HCT116 (cell line): Measurements from ENCODE around the gene CPNE9. TPM values are rescaled to one million over a fixed set of nuclear protein-coding genes. Genes with fewer than 3 reads are reported as not detected.

ENCODE experiments used
- ATAC-seq: fragments of 200-7000 bp; cut with Tn5 transposase; 2 replicates; pipeline ENCODE4 v1.9.1; 2020; ENCODE audit warnings: mild to moderate bottlenecking, moderate library complexity
- BruUV-seq: library from RNA; stranded (reverse); fragments of 400-500 nt; replicated peaks from 2 replicates; lab custom pipeline; 2021; lab: Mats Ljungman, UMichigan
- CTCF ChIA-PET: fragments of 300-600 bp; sonication (Branson Sonifier 250); formaldehyde crosslinking; loops from one replicate; lab custom pipeline; 2021; ENCODE audit warnings: antibody characterized with exemption; lab: Charles Lee
- POLR2A ChIA-PET: fragments of 300-600, 350-600 bp; sonication (Branson Sonifier 250); formaldehyde crosslinking; loops from one replicate; lab custom pipeline; 2021; ENCODE audit warnings: antibody characterized with exemption; lab: Charles Lee
- RAD21 ChIA-PET, 2 experiments: fragments of 300-600 bp; sonication (Branson Sonifier 250); formaldehyde crosslinking; loops; one replicate each; lab custom pipeline; 2023; ENCODE audit warnings: low total read pairs in 2 of 2; ENCODE audit not compliant: uncharacterized antibody in 2 of 2, unreplicated experiment in 2 of 2, low non-redundant PET in 1 of 2; lab: Charles Lee
- DNase-seq: peaks from one replicate; pipeline ENCODE4 v3.0.0-alpha.2; 2010; ENCODE audit warnings: low read depth, low spot score
- H2AFZ ChIP-seq: fragments of 200-600 bp; shearing (Covaris generic), sonication (generic); 2 replicates; pipeline ENCODE4 v1.6.1; 2017; ENCODE audit warnings: low read depth, mixed run types, mixed read lengths, antibody characterized with exemption, low read length; ENCODE audit not compliant: poor library complexity, severe bottlenecking
- H3K27ac ChIP-seq: 2 replicates; pipeline ENCODE4 v1.5.1; 2012; ENCODE audit warnings: low read depth, low read length
- H3K27me3 ChIP-seq: fragments of 200-600 bp; sonication (generic); 2 replicates; pipeline ENCODE4 v1.6.1; 2016; ENCODE audit warnings: mixed run types, low read length, mixed read lengths; ENCODE audit not compliant: insufficient read depth
- H3K36me3 ChIP-seq, 2 experiments: fragments of 200-500 bp in 1 of 2; fragments of 200-600 bp in 1 of 2; sonication (Bioruptor generic) in 1 of 2; sonication (generic) in 1 of 2; 2 replicates each; pipeline versions ENCODE4 v1.5.1 to v1.6.1; 2014 to 2016; ENCODE audit warnings: low read length in 2 of 2, inconsistent platforms in 1 of 2, mixed read lengths in 1 of 2, mixed run types in 1 of 2; ENCODE audit not compliant: insufficient read depth in 2 of 2, control insufficient read depth in 1 of 2
- H3K4me1 ChIP-seq, 2 experiments: fragments of 200-600 bp in 1 of 2; sonication (generic) in 1 of 2; 2 replicates each; pipeline versions ENCODE4 v1.5.1 to v1.6.1; 2012 to 2017; ENCODE audit warnings: low read length in 2 of 2, inconsistent platforms in 1 of 2, mild to moderate bottlenecking in 1 of 2, mixed read lengths in 1 of 2, mixed run types in 1 of 2, moderate library complexity in 1 of 2; ENCODE audit not compliant: insufficient read depth in 2 of 2, control insufficient read depth in 1 of 2
- H3K4me2 ChIP-seq: fragments of 200-600 bp; sonication (generic); 2 replicates; pipeline ENCODE4 v1.6.1; 2017; ENCODE audit warnings: mixed run types, low read length, mixed read lengths
- H3K4me3 ChIP-seq, 2 experiments: fragments of 200-600 bp in 1 of 2; sonication (generic) in 1 of 2; replicated peaks in 1 of 2; 2 replicates each; pipeline ENCODE4 v1.5.1; 2011 to 2016; ENCODE audit warnings: low read length in 2 of 2, control low read depth in 1 of 2, low read depth in 1 of 2, mild to moderate bottlenecking in 1 of 2, mixed read lengths in 1 of 2, mixed run types in 1 of 2
- H3K79me2 ChIP-seq: fragments of 200-600 bp; sonication (generic); 2 replicates; pipeline ENCODE4 v1.6.1; 2017; ENCODE audit warnings: mild to moderate bottlenecking, mixed run types, low read length, moderate library complexity, mixed read lengths; ENCODE audit not compliant: insufficient read depth
- H3K9ac ChIP-seq: fragments of 200-600 bp; sonication (generic); 2 replicates; pipeline ENCODE4 v1.6.1; 2016; ENCODE audit warnings: low read length, mixed read lengths
- H3K9me2 ChIP-seq: fragments of 200-600 bp; sonication (generic), shearing (Covaris generic); 2 replicates; pipeline ENCODE4 v1.6.1; 2017; ENCODE audit warnings: mixed run types, mild to moderate bottlenecking, moderate library complexity; ENCODE audit not compliant: insufficient read depth
- H3K9me3 ChIP-seq, 2 experiments: fragments of 200-500 bp in 1 of 2; fragments of 200-600 bp in 1 of 2; sonication (Bioruptor generic) in 1 of 2; sonication (generic) in 1 of 2; 2 replicates each; pipeline ENCODE4 v1.6.1; 2014 to 2017; ENCODE audit warnings: low read length in 2 of 2, mixed read lengths in 2 of 2, inconsistent platforms in 1 of 2, low read depth in 1 of 2, mild to moderate bottlenecking in 1 of 2, mixed run types in 1 of 2, moderate library complexity in 1 of 2; ENCODE audit not compliant: control insufficient read depth in 1 of 2, insufficient read depth in 1 of 2
- H4K20me1 ChIP-seq: fragments of 200-600 bp; sonication (generic), shearing (Covaris generic); 2 replicates; pipeline ENCODE4 v1.6.1; 2017; ENCODE audit warnings: mixed run types, mild to moderate bottlenecking, moderate library complexity; ENCODE audit not compliant: insufficient read depth
- CBX3 ChIP-seq: IDR thresholded peaks from 2 replicates; pipeline ENCODE4 v1.6.1; 2012; ENCODE audit warnings: low read depth
- CEBPB ChIP-seq: IDR thresholded peaks from 2 replicates; pipeline ENCODE4 v1.6.1; 2012; ENCODE audit warnings: low read depth
- EGR1 ChIP-seq: IDR thresholded peaks from 2 replicates; pipeline ENCODE4 v1.6.1; 2012; ENCODE audit warnings: low read depth
- ELF1 ChIP-seq: IDR thresholded peaks from 2 replicates; pipeline ENCODE4 v1.6.1; 2012; ENCODE audit warnings: low read depth, borderline replicate concordance
- EZH2 ChIP-seq: fragments of 200-600 bp; sonication (generic); IDR thresholded peaks from 2 replicates; pipeline ENCODE4 v1.6.1; 2017; ENCODE audit warnings: antibody characterized with exemption, mixed run types
- EZH2phosphoT487 ChIP-seq: fragments of 200-600 bp; IDR thresholded peaks from 2 replicates; pipeline ENCODE4 v1.6.1; 2018; ENCODE audit warnings: antibody characterized with exemption, borderline replicate concordance
- FOSL1 ChIP-seq: IDR thresholded peaks from 2 replicates; pipeline ENCODE4 v1.6.1; 2012; ENCODE audit warnings: low read depth
- JUND ChIP-seq: IDR thresholded peaks from 2 replicates; pipeline ENCODE4 v1.6.1; 2012
- POLR2A ChIP-seq: IDR thresholded peaks from 2 replicates; pipeline ENCODE4 v1.7.0; 2011; ENCODE audit warnings: borderline replicate concordance; ENCODE audit not compliant: insufficient read depth, insufficient read length; ENCODE audit errors: extremely low read depth
- POLR2AphosphoS5 ChIP-seq: IDR thresholded peaks from 2 replicates; pipeline ENCODE4 v1.6.1; 2011; ENCODE audit warnings: mild to moderate bottlenecking, low read depth, low read length, moderate library complexity
- RAD21 ChIP-seq: IDR thresholded peaks from 2 replicates; pipeline ENCODE4 v1.6.1; 2012; ENCODE audit warnings: low read depth, mild to moderate bottlenecking
- SIN3A ChIP-seq: IDR thresholded peaks from 2 replicates; pipeline ENCODE4 v1.6.1; 2012; ENCODE audit warnings: low read depth
- SRF ChIP-seq: IDR thresholded peaks from 2 replicates; pipeline ENCODE4 v1.6.1; 2012; ENCODE audit warnings: low read depth
- TCF7L2 ChIP-seq: IDR thresholded peaks from 2 replicates; pipeline ENCODE4 v1.7.0; 2011; ENCODE audit warnings: borderline replicate concordance, inconsistent platforms; ENCODE audit not compliant: insufficient read depth, insufficient read length; ENCODE audit errors: extremely low read depth
- ZFX ChIP-seq: fragments of 450-650 bp; IDR thresholded peaks from 2 replicates; pipeline ENCODE4 v1.6.1; 2017
- ZNF274 ChIP-seq: fragments of 200-500 bp; sonication (Bioruptor generic); IDR thresholded peaks from 2 replicates; pipeline ENCODE4 v1.6.1; 2014; ENCODE audit warnings: mild to moderate bottlenecking, low read depth, low read length, inconsistent platforms
- intact Hi-C: fragments of 100-400 bp; cut with micrococcal nuclease; formaldehyde crosslinking; loops from 2 replicates; pipeline ENCODE4 v1.10.0; 2022
- total RNA-seq: library from RNA; stranded (reverse); gene quantifications from one replicate; pipeline ENCODE4 v1.2.1, GENCODE V29; 2021; ENCODE audit not compliant: unreplicated experiment
- TF ChIP-seq, protein P1 (sequence below), 3 experiments: fragments of 200-600 bp in 1 of 3; sonication (generic) in 1 of 3; IDR thresholded peaks in 2 of 3; conservative IDR thresholded peaks in 1 of 3; 2 replicates each; pipeline ENCODE4 v1.5.1; 2012 to 2017; ENCODE audit warnings: low read depth in 2 of 3, low read length in 2 of 3, antibody characterized with exemption in 1 of 3, borderline replicate concordance in 1 of 3, control low read depth in 1 of 3, mild to moderate bottlenecking in 1 of 3, mixed read lengths in 1 of 3, mixed run types in 1 of 3, moderate library complexity in 1 of 3; ENCODE audit not compliant: insufficient read depth in 1 of 3

CPNE9 gene
- total RNA-seq, 1 experiment from 2014 or later, result 0.98 TPM

DNA sequence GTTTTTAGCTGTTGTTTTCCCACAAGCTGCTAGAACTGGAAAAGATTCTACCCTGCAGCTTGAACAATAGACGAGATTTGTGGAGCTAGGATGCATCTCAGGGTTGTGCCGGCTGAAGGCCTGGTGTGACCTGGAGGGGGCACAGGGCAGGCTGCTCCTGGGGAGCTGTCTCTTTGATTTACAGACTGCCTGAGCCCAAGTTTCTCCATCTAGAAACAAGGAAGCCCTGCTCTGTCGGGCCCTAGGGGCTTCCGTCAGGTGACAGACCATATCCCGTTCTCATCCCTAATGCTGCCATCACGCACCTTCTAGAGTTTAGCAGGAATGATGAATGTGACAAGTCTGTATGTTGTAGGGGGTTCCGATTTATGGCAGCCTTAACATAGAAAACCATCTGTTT, 7.9 kb upstream of the CPNE9 start:
- H3K4me1 ChIP-seq, result no peaks in the 10 kb centered on the region
- no TSS peak for BruUV-seq

More for the DNA sequence above, 7.9 kb upstream of the CPNE9 start:
- H3K4me2 ChIP-seq, result no peak overlapping the region
- no peak overlapping the region for H3K9ac ChIP-seq
- ChIA-PET CTCF (no interaction called here), POLR2A (no interaction called here), RAD21 (no interaction called here)
- intact Hi-C loops, result no loop called here
- DNase-seq, result no peak
- no peaks in the 10 kb centered on the region for H3K36me3 ChIP-seq
- H3K27ac ChIP-seq, result no peak overlapping the region
- no peaks in the 10 kb centered on the region for H3K27me3 ChIP-seq
- no peaks in the 10 kb centered on the region for H3K9me3 ChIP-seq
- H4K20me1 ChIP-seq, result no peaks in the 10 kb centered on the region
- no peaks in the 10 kb centered on the region for H3K9me2 ChIP-seq
- no peak overlapping the region for H3K4me3 ChIP-seq
- no peaks in the 10 kb centered on the region for H3K79me2 ChIP-seq
- no peak for TF ChIP-seq ZFX
- no peak for TF ChIP-seq SIN3A
- no peak for TF ChIP-seq POLR2A
- no peak for TF ChIP-seq JUND
- no peak for TF ChIP-seq EGR1
- TF ChIP-seq POLR2AphosphoS5, result no peak
- TF ChIP-seq ELF1, result no peak
- no peak for TF ChIP-seq CEBPB
- TF ChIP-seq RAD21, result no peak
- TF ChIP-seq EZH2phosphoT487, result no peak
- no peak for TF ChIP-seq SRF
- TF ChIP-seq FOSL1, result no peak
- no peak for TF ChIP-seq TCF7L2
- no peak for TF ChIP-seq EZH2
- no peak for TF ChIP-seq ZNF274
- TF ChIP-seq, protein P1, sequence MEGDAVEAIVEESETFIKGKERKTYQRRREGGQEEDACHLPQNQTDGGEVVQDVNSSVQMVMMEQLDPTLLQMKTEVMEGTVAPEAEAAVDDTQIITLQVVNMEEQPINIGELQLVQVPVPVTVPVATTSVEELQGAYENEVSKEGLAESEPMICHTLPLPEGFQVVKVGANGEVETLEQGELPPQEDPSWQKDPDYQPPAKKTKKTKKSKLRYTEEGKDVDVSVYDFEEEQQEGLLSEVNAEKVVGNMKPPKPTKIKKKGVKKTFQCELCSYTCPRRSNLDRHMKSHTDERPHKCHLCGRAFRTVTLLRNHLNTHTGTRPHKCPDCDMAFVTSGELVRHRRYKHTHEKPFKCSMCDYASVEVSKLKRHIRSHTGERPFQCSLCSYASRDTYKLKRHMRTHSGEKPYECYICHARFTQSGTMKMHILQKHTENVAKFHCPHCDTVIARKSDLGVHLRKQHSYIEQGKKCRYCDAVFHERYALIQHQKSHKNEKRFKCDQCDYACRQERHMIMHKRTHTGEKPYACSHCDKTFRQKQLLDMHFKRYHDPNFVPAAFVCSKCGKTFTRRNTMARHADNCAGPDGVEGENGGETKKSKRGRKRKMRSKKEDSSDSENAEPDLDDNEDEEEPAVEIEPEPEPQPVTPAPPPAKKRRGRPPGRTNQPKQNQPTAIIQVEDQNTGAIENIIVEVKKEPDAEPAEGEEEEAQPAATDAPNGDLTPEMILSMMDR (IDR thresholded peaks at IDR 0.05 in 2 of 3, conservative IDR thresholded peaks at IDR 0.05 in 1 of 3; ENCODE audit: borderline replicate concordance in 1 of 3, insufficient read depth in 1 of 3, low read depth in 2 of 3, low read length in 2 of 3), result no peak
- TF ChIP-seq CBX3, result no peak
- TF ChIP-seq, all 23 proteins: peak for 0
- ATAC-seq, result no peak
- no peak overlapping the region for H2AFZ ChIP-seq
